Measurements from ENCODE around the gene PRPSAP2.

DNA sequence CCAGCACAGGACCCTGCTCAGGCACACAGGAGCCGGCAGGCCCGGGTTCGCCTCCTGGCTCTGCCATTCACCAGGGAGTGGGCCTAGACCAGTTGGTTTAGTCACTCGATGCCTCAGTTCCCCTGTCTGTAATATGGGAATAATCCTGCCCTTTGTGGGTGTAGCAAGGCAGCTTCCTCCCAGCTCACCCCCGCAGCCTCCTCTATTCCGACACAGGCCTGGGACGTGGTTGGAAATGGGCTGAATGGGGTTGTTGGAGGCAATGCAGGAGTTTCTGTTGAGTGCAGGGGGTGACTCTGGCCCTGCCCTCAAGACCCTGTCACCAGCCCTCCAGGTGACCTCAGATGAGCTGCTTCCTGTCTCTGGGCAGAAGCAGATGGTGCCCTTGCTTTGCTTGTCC is 113.9 kb downstream of the PRPSAP2 start:
- TF ChIP-seq EP300 (conservative IDR thresholded peaks at IDR 0.05; ENCODE audit: poor library complexity, severe bottlenecking) (no peak), POLR2AphosphoS5 (IDR thresholded peaks at IDR 0.05) (no peak), RAD21 (conservative IDR thresholded peaks at IDR 0.05) (no peak), EZH2 (IDR thresholded peaks at IDR 0.05; ENCODE audit: borderline replicate concordance, insufficient read depth, low read length, poor library complexity, severe bottlenecking) (no peak), MXI1 (conservative IDR thresholded peaks at IDR 0.05; ENCODE audit: poor library complexity, severe bottlenecking) (no peak)
- TF ChIP-seq, protein P1, sequence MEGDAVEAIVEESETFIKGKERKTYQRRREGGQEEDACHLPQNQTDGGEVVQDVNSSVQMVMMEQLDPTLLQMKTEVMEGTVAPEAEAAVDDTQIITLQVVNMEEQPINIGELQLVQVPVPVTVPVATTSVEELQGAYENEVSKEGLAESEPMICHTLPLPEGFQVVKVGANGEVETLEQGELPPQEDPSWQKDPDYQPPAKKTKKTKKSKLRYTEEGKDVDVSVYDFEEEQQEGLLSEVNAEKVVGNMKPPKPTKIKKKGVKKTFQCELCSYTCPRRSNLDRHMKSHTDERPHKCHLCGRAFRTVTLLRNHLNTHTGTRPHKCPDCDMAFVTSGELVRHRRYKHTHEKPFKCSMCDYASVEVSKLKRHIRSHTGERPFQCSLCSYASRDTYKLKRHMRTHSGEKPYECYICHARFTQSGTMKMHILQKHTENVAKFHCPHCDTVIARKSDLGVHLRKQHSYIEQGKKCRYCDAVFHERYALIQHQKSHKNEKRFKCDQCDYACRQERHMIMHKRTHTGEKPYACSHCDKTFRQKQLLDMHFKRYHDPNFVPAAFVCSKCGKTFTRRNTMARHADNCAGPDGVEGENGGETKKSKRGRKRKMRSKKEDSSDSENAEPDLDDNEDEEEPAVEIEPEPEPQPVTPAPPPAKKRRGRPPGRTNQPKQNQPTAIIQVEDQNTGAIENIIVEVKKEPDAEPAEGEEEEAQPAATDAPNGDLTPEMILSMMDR (IDR thresholded peaks at IDR 0.05; ENCODE audit: poor library complexity, severe bottlenecking), result no peak
- TF ChIP-seq, protein P2, sequence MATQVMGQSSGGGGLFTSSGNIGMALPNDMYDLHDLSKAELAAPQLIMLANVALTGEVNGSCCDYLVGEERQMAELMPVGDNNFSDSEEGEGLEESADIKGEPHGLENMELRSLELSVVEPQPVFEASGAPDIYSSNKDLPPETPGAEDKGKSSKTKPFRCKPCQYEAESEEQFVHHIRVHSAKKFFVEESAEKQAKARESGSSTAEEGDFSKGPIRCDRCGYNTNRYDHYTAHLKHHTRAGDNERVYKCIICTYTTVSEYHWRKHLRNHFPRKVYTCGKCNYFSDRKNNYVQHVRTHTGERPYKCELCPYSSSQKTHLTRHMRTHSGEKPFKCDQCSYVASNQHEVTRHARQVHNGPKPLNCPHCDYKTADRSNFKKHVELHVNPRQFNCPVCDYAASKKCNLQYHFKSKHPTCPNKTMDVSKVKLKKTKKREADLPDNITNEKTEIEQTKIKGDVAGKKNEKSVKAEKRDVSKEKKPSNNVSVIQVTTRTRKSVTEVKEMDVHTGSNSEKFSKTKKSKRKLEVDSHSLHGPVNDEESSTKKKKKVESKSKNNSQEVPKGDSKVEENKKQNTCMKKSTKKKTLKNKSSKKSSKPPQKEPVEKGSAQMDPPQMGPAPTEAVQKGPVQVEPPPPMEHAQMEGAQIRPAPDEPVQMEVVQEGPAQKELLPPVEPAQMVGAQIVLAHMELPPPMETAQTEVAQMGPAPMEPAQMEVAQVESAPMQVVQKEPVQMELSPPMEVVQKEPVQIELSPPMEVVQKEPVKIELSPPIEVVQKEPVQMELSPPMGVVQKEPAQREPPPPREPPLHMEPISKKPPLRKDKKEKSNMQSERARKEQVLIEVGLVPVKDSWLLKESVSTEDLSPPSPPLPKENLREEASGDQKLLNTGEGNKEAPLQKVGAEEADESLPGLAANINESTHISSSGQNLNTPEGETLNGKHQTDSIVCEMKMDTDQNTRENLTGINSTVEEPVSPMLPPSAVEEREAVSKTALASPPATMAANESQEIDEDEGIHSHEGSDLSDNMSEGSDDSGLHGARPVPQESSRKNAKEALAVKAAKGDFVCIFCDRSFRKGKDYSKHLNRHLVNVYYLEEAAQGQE (IDR thresholded peaks at IDR 0.05; ENCODE audit: borderline replicate concordance), result no peak

Measured in neural cell (in vitro differentiated cells).